HG02678 (cell line): ENCODE measurements around the gene ALAS1.
A peak's percentile ranks its signal among the peaks of the same experiment; 100 is the strongest.

Source experiments
- ATAC-seq: cut with Tn5 transposase; IDR thresholded peaks from one replicate; pipeline ENCODE4 v1.9.1; 2021; ENCODE audit warnings: mild to moderate bottlenecking, moderate library complexity; ENCODE audit not compliant: unreplicated experiment

The ALAS1 gene

DNA sequence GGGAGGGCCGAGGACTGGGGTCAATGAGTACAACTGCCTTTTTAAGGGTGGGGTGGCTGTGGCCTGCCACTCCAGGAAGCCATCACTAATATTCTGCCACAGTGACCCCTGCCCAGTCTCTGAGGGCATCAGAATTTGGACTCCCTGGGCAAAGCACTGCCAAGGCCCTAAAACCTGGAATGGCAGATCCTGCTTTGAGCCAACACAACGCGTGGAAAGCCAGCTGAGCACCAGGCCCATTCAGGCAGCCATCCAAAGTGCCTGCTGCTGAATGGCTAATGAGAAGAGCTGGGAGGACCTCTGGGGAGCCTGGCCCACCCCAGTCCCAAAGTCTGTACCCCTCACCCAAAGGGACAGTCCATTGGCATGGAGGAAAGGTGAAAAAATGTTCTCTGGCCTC is 36.0 kb downstream of the ALAS1 start:
- ATAC-seq = no peak

DNA sequence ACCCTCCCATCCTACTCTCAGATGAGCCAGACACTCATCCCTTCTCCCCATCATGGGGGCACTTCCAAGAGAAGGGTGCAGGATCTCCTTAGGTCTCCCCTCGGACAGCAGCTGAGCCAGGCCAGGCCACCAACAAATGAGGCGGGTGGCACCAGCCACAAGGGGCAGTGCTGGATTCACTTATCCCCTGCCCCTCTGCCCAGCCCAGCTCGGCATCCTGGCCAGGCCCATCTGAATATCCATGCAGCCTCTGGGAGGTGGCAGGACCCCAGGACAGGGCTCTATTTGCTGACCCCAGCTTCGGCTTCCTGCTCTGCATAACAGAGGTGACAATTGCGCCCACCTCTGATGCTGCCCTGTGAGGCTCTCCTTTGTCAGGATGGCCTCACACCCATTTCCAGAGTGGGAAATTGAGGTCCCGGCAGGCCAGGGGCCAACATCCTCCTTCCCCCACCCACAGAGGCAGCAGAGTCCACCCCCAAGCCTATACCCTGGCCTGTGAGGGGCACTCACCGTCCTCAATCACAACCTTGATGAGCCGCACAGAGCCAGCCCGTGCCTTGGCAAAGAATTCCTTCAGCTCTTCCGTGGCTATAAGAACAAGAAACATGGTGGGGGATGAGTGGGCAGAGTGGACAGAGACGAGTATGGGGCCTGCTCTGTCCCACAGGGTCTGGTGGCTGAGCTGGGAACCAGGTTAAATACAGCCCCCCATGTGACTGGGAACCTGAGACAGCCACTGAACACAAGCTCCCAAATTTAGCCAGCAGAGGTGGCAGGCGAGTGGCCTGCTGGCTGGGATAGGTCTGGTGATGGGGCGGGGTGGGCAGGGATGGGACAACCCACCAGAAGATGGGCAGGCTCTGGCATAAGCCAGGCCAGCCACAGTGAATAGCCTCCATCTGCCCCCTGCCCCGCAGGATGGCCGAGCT is 36.8 kb downstream of the ALAS1 start:
- no peak for ATAC-seq

DNA sequence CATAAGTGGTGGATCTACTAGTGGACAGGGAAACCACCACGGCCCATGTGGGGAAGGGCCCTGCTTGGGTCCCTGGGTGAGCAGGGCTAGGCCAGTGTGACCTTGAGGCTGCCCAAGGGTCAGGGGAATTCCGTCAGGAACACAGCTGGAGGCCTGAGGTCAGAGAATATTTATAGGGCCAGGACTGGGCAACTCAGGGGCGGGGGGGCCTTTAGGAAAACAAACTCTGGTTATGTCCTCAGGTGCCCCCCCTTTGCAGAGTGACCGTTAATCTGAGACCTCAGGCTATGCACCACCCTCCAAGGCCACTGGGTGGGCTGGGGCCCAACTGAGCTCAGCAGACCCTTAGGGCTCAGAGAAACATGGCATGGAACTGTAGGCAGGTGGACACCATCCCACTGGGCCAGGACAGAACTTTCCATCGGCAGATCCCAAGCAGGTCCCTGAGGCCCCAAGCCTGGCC is 38.5 kb downstream of the ALAS1 start:
- no peak for ATAC-seq

DNA sequence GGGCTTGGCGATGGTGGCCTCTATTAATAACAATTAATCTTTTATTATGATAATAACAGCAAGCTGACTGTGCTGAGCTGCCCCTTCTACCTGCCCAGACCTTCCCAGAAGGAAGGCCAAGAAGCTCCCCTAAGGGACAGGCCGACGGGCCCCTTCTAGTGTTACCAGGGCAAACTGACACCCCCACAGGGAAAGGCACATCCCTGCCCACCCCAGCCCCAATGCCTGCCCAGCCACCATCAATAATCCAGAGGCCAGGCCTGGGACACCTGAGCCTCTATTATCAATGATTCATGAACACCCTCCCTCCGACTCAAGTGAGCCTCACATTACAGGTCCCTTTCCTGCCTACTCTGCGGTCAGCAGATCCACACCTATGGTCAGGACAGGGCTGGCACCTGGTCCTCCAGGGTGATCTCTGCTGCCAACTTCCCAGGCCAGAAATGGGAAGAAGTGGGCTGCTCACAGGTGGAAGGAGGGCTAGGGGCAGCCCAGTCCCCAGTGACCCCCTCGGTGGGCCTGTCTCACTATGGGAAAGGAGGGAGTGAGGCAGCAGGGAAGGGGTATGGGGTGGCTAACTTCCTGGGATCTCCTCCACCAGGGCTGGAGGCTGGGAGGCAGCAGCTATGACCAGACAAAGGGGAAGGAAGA is 39.2 kb downstream of the ALAS1 start:
- ATAC-seq = no peak

DNA sequence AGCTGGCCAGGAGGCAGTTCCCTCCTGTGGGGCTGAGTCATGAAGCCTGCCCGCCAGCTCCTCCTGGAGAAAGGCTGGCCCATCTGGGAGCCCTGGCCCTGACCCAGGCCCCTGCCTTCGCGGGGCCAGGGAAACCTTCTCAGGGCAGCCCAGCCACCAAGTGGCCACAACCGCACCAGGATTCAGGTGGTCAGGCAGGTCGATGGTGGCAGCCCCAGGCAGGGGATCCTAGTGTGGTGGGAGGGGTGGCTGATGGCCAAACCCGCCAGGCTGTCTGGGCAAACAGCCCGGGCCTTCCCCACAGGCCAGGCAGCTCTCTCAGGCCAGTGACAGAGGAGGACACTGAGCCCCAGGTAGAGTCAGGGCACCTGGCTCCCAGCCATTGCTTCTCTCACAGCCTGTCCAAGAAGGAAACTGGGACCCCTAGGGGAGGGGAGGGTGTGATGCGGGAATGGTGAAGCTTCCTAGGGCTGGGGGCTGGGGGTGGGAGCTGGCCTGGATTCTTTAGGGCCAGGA is 39.8 kb downstream of the ALAS1 start:
- ATAC-seq = no peak

DNA sequence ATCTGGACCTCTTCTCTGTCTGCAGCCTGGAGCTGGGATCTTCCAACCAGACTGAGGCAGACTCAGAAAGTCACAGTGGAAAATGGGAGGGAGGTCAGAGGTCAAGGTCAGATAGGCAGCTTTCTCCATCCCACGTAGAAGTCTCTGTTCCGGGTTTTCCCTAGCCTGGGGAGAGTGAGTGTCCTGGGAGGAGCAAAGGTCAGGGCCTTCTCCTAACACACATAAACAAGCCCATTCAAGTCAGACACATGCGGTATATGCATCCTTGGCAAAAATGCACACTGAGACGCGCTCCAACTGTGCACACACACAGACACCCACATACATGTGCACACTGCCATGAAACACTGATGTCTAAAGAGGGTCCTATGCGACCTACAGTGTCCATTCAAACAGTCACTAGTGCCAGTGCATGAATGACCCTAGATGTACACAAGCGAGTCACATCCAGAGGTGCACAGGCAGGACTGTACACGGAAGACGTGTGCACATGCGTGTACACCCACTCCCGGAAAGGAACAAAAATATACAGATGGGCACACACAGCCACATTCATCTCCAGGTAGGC is 40.3 kb downstream of the ALAS1 start:
- ATAC-seq = peak; percentile 5

DNA sequence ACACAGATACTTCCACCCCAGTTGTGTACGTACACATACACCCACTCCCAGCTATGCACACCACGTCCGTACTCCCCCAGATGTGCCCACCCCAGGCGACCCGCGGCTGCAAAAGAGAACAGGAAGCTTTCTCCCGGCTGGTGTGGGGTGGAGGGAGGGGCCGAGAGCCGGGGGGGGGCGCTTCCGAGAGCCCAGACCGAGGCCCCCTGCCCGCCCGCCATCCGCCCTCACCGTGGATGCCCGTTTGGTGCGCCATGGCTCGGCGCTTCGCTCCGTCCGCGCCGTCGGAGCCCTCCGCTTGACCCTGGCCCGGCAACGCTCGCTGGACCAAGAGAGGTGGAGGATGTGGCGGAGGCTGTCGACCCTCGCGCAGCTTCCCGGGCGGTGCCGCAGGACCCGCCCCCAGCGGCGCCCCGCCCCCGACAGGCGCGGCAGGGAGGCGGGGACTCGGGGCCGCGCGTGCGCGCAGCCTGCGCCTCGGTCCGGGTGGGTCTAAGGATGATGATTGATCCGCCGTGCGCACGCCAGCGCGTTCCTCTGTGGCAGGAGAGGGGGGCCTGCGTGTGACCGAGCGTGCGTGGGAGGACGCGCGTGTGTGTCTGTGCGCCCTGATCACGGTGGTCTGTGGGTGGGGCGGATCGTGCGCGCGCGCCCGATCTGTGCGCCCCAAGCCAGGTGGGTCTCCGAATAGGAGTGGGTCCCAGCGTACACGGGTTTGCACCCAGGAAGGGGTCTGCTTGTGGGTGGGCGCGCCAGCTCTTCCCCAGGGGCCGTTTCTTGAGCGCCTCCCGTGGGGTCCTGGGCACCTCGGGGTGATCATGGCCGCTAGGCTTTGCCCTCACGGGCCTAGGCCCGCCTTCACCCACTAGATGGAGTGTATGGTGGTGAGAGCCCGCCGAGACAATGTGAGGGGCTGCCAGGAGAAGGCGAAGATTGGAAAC is 41.1 kb downstream of the ALAS1 start, which contains the start of gene TWF2:
Gene TWF2 (minus strand): TSS at position 398 of the 941 bp plus-strand sequence. CDS start 142 bp downstream, at position 256.
- peak; percentile 77 for ATAC-seq

DNA sequence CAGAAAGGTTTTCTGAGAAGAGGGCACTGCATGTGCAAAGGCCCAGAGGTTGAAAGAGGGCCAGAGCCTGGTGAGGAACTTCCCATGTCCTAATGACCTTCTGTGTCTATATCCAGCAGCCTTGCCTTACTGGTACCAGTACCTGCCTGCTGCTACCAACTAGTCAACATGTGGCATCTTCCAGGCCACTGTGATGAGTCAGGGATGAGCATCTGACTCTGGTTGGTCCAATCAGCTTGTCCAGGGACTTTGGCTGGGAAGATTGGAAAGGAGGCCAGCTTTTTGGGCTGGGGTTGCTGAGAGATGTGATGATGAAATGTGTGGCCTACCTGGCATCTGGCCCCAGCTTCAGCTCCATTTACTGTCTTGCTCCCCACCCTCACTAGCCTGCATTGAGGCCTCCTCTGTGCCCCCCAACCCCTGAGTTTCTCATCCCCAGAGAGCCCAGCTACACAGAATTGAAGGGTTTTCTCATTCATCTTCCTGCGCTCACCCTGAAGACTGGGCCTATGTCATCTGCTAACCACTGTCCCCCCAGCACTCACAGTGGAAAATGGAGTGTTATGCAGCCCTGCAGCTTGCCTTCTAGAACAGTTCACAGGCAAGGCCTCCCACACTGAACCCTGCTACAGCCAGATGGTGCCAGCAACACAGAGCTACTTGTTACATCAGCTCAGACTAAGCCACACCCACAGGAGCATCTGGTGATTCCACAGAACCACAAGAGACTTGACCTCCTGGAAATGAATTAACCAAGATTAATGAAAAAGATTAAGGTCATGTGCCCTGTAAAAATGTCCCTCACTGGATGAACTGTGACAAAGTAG is 42.3 kb downstream of the ALAS1 start:
- no peak for ATAC-seq

DNA sequence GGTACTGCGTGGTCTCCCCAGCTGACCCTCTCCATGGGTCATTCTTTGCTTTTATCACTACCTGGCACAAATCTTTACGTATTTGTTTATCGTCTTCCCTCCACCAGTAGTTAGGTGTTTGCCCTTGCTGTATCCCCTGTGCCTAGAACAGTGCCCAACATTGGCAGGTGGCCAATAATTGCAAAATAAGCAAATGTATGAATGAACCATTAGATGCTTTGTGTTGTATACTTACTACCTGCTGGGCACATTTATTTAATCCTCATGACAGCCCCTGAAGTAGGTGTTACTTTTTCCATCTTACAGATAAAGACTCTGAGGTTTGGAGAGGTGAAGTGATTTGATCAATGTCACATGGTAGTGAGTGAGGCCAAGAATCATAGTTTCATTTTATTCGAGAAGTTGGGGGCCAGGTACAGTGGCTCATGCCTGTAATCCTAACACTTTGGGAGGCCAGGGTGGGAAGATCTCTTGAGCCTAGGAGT is 43.0 kb downstream of the ALAS1 start:
- no peak for ATAC-seq

DNA sequence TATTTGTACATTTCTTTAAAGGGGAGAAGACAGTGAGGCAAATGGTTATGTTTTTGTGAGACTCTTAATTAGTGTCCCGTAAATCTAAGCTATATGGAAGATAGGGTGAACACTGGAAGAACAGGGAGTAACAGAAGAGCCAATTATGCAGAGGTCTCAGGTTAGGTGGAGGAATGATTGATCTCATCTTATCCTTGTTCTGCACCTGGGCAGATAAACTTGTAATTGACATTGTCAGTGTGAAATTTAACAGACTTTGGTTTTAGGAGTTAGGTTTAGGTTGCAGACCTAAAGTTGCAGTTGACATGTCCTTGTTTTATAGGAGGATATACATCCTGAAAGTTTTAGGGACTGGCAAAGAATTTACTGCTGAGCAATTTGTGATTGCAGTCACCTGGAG is 44.1 kb downstream of the ALAS1 start:
- no peak for ATAC-seq

DNA sequence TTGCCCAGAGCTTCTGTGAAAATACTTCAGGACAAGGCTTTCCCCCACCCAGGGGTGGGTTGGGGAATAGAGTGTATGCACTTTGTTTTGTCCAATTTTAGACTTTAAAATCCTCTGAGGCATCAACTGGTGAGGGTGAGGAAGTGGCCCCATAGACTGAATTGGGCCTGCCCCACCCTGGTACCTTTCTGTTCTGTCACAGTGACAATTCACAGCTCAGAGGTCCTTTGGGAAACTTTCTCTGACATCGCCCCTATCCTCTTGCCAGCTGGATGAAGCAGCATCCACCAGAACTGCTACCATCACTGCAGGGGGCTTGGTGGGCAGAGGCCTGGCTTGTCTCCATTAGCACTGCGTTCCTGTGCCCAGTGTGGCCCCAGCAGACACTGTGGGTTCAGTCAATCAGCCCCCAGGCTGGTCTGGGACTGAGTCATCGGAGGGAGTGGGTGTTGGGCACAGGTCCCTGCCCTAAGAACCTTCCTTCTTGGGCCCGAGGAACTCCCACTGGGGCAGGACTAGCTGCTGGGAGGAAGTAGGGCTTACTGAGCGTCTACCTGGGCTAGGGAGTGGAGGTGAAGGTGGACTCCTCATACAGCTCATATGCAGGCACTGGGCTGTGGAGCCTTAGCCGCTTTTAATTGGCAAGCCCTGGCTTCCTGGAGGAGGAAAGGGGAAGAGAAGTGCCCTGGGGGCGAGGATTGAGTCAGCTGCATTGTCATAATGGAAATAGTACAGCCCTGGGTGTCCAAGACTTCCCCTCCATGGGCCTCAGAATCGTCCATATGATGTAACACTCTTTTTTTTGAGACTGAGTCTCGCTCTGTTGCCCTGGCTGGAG is 46.0 kb downstream of the ALAS1 start:
- ATAC-seq = peak; percentile 37

DNA sequence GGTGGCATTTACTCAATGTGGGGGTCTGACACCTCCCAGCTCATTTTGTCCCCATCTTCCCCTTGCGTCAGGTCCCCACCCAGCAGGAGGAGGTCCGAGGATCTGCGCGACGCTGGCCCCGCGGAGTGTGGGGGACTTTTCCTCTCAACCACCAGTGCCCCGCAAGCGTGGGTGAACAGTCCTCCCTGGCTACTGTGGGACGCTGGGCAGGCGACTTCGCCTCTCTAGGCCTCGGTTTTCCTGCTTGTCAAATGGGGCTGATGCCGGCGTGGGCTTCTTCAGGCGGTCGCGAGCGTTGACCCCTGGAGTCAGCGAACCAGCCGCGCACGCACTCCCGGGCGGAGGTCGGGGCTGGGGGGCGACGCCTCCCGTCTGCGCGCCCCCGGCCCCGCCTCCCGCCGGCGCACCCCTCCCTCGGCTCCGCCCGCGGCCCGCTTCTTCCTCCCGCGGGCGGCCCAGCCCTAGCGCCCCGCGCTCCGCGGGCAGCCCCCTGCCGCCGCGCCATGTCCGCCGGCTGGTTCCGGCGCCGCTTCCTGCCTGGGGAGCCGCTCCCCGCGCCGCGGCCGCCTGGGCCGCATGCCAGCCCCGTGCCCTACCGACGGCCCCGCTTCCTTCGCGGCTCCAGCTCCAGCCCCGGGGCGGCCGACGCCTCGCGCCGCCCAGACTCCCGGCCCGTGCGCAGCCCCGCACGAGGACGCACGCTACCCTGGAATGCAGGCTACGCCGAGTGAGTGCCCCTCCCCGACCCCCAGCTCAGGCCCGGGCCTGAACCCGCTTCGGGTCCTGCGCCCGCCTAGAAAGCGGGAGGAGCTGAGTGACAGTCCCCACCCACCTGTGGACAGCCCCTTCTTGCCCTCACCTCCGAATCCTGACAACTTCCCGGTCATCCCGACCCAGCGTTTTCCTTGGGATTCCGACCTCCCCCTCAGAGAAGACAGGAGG is 47.6 kb downstream of the ALAS1 start, which contains the start of gene PPM1M:
Gene PPM1M (plus strand): TSS at position 438 of the 942 bp plus-strand sequence. CDS start 66 bp downstream, at position 504.
- ATAC-seq = no peak

DNA sequence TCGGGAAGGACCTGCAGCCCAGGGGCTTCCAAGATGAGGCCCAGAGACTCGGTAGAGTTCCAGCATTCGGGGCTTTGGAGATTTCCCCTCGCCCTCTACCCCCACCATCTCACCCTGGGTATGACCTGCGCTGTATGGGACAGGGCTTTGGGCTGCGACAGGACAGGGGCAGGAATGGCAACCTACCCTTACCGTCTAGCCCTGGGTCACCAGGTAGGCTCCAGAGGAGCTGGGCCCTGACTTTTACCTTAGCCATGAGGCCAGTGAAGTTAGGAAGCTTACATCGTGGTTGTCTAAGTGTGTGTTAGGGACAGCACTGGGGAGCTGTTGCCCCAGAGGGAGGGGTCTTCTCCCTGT is 48.3 kb downstream of the ALAS1 start:
- no peak for ATAC-seq

DNA sequence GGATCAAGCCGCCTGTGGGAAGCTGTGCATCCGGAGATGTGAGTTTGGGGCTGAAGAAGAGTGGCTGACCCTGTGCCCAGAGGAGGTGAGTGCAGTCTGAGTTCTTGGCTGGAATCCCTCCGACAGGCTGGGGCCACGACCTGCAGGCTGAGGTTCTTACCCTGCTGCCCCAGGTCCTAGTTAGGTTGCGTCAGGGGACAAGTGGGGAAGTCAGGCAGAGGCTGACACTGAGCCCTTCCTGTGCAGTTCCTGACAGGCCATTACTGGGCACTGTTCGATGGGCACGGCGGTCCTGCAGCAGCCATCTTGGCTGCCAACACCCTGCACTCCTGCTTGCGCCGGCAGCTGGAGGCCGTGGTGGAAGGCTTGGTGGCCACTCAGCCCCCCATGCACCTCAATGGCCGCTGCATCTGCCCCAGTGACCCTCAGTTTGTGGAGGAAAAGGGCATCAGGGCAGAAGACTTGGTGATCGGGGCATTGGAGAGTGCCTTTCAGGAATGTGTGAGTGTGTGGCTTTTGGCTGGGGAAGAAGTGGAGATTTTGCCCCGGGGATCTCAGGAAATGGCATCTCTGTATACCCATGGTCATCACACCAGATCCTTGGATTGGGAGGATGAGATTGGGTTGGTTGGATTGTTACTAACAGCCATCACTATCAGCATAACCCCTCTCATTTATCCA is 48.9 kb downstream of the ALAS1 start:
- ATAC-seq = no peak

DNA sequence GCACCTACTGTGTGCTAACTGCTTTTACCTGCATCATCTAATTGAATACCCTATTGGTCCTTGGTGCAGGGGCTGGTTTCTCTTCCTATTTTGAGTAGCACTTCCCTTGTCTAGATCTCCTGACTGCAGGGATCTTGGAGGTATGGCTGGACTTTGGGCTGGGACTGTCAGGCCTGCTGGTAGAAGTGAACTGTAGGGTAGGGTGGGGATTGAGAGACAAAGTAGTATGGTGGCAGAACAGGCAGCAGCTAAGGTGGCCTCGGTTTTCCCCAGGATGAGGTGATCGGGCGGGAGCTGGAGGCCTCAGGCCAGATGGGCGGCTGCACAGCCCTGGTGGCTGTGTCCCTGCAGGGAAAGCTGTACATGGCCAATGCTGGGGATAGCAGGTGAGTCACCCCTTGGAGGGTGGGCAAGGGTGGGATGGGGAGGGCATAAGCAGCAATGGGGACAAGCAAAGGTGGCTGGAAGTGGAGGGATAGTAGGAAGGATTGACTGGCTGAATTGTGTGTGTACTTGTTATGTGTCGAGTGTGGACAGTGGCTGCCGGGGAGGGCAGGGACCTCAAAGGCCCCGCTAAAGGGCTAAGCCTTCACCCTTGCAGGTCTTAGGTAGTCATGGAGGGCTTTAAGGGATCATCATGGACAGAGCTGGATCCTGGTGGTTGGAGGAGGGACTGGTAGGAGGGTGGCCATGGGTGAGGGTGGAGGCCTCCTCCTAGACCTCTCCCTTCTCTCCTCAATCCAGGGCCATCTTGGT is 49.6 kb downstream of the ALAS1 start:
- ATAC-seq = no peak

DNA sequence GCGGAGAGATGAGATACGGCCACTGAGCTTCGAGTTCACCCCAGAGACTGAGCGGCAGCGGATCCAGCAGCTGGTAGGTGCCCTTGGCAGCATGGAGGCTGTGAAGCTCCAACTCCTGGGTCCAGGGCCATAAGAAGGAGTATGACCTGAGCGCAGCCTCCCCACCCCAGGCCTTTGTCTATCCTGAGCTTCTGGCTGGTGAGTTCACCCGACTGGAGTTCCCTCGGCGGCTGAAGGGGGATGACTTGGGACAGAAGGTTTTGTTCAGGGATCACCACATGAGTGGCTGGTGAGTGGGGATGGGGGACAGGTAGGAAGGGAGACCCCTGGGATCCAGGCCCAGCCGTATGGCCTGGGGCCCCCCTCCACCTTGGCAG is 50.2 kb downstream of the ALAS1 start:
- ATAC-seq = no peak
